KMS-11 (cell line): Measurements from ENCODE around the gene ZBED1.

Experiments
- H2AFZ ChIP-seq: fragments of 200-600 bp; sonication (generic); 2 replicates; pipeline ENCODE4 v1.6.1; 2016; ENCODE audit warnings: antibody characterized with exemption, mixed run types, low read depth
- H3K27ac ChIP-seq: fragments of 200-600 bp; sonication (generic); 2 replicates; pipeline ENCODE4 v1.6.1; 2016; ENCODE audit warnings: mild to moderate bottlenecking, mixed run types
- H3K27me3 ChIP-seq: fragments of 200-600 bp; sonication (generic); 2 replicates; pipeline ENCODE4 v1.6.1; 2017; ENCODE audit warnings: mild to moderate bottlenecking, low read depth, mixed run types, moderate library complexity; ENCODE audit not compliant: insufficient read depth
- H3K36me3 ChIP-seq: fragments of 200-600 bp; sonication (generic); 2 replicates; pipeline ENCODE4 v1.6.1; 2017; ENCODE audit warnings: mild to moderate bottlenecking, mixed run types; ENCODE audit not compliant: insufficient read depth
- H3K4me1 ChIP-seq: fragments of 200-600 bp; sonication (generic); 2 replicates; pipeline ENCODE4 v1.6.1; 2016; ENCODE audit warnings: mild to moderate bottlenecking, low read depth, mixed run types; ENCODE audit not compliant: poor library complexity, severe bottlenecking
- H3K4me2 ChIP-seq: fragments of 200-600 bp; sonication (generic); 2 replicates; pipeline ENCODE4 v1.7.0; 2016; ENCODE audit warnings: mild to moderate bottlenecking, mixed run types
- H3K4me3 ChIP-seq: fragments of 200-600 bp; sonication (generic); IDR thresholded peaks from 2 replicates; pipeline ENCODE4 v1.6.1; 2017; ENCODE audit warnings: low read depth, low read length, mixed read lengths; ENCODE audit not compliant: insufficient read depth
- H3K79me2 ChIP-seq: fragments of 200-600 bp; sonication (generic); 2 replicates; pipeline ENCODE4 v1.6.1; 2016; ENCODE audit warnings: low read depth, mixed run types; ENCODE audit not compliant: insufficient read depth
- H3K9ac ChIP-seq: fragments of 200-600 bp; sonication (generic); 2 replicates; pipeline ENCODE4 v1.6.1; 2016; ENCODE audit warnings: mild to moderate bottlenecking, mixed run types
- H4K20me1 ChIP-seq: fragments of 200-600 bp; sonication (generic); 2 replicates; pipeline ENCODE4 v1.6.1; 2016; ENCODE audit warnings: mild to moderate bottlenecking, mixed run types; ENCODE audit not compliant: insufficient read depth
- TF ChIP-seq, protein P1 (sequence below): fragments of 200-600 bp; sonication (generic); conservative IDR thresholded peaks from 2 replicates; pipeline ENCODE4 v1.6.1; 2017; ENCODE audit warnings: low read depth, mild to moderate bottlenecking, antibody characterized with exemption, low read length, moderate library complexity, mixed read lengths

Gene ZBED1

DNA sequence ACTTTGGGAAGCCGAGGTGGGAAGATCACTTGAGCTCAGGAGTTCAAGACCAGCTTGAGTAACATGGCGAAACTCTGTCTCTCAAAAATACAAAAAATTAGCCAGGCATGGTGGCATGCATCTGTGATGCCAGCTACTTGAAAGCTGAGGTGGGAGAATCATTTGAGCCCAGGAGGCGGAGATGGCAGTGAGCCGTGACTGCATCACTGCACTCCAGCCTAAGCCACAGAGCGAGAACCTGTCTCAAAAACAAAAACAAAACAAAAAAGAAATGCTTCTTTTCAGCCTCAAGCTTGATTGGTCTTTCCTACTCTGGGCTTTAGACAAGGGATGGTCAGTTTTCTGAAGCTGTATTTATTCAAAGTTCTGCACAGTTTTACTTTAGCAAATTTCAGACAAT, 15.8 kb upstream of the ZBED1 start:
- Histone ChIP-seq H4K20me1 (no peaks in the 10 kb centered on the region), H3K27ac (no peak overlapping the region), H3K27me3 (no peaks in the 10 kb centered on the region), H3K79me2 (no peaks in the 10 kb centered on the region), H3K4me3 (no peak overlapping the region), H3K4me1 (no peaks in the 10 kb centered on the region), H3K36me3 (no peaks in the 10 kb centered on the region), H3K4me2 (no peak overlapping the region), H3K9ac (no peak overlapping the region), H2AFZ (no peak overlapping the region)
- TF ChIP-seq, protein P1, sequence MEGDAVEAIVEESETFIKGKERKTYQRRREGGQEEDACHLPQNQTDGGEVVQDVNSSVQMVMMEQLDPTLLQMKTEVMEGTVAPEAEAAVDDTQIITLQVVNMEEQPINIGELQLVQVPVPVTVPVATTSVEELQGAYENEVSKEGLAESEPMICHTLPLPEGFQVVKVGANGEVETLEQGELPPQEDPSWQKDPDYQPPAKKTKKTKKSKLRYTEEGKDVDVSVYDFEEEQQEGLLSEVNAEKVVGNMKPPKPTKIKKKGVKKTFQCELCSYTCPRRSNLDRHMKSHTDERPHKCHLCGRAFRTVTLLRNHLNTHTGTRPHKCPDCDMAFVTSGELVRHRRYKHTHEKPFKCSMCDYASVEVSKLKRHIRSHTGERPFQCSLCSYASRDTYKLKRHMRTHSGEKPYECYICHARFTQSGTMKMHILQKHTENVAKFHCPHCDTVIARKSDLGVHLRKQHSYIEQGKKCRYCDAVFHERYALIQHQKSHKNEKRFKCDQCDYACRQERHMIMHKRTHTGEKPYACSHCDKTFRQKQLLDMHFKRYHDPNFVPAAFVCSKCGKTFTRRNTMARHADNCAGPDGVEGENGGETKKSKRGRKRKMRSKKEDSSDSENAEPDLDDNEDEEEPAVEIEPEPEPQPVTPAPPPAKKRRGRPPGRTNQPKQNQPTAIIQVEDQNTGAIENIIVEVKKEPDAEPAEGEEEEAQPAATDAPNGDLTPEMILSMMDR: no peak

DNA sequence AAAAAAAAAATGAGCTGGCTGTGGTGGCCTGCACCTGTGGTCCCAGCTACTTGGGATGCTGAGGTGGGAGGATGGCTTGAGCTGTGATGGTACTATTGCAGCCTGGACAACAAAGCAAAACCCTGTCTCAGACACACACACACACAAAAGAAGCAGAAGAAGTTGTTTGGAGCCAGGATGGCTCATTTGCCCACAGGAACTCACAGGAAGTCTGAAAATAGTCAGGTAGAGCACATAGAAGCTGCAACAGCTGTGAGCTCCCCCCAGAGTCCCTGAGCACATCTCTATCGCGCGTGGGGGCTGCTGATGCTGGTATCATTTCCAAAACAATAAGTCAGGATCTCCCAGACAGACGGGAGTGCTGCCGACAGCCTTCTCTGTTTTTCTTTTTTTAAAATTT, 13.4 kb upstream of the ZBED1 start:
- no peak overlapping the region for H2AFZ ChIP-seq
- TF ChIP-seq, protein P1: no peak
- H3K4me1 ChIP-seq: no peaks in the 10 kb centered on the region
- H4K20me1 ChIP-seq: no peaks in the 10 kb centered on the region
- no peaks in the 10 kb centered on the region for H3K36me3 ChIP-seq
- no peak overlapping the region for H3K9ac ChIP-seq
- H3K4me2 ChIP-seq: no peak overlapping the region
- no peaks in the 10 kb centered on the region for H3K79me2 ChIP-seq
- H3K27ac ChIP-seq: no peak overlapping the region
- H3K27me3 ChIP-seq: no peaks in the 10 kb centered on the region
- no peak overlapping the region for H3K4me3 ChIP-seq

DNA sequence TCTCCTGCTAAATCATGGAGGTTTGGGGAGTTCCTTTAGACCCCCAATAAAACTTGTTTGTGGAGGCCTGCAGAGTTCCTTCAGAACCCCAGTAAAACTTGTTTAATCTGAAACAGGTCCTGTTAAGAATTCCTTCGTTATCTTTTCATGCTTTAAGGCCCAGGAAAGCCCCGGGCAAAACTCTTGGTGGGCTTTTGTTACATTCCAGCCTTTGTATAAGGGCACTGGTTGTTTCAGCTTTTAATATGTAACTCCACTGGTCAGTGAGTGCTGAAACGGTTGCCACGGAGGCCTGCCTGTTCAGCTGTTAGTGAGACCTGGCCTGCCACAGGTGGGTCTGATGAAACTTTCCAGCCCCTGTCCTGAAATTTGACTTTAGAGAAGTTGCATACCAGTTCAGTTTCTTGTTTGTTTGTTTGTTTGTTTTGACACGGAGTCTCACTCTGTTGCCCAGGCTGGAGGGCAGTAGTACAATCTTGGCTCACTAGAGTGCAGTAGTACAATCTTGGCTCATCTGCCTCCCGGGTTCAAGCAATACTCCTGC, 12.4 kb upstream of the ZBED1 start:
- Histone ChIP-seq H3K4me3 (no peak overlapping the region), H3K36me3 (no peaks in the 10 kb centered on the region), H3K9ac (no peak overlapping the region), H3K27ac (no peak overlapping the region), H2AFZ (no peak overlapping the region), H3K27me3 (no peaks in the 10 kb centered on the region), H4K20me1 (no peaks in the 10 kb centered on the region), H3K79me2 (no peaks in the 10 kb centered on the region), H3K4me2 (no peak overlapping the region), H3K4me1 (no peaks in the 10 kb centered on the region)
- TF ChIP-seq, protein P1: no peak

DNA sequence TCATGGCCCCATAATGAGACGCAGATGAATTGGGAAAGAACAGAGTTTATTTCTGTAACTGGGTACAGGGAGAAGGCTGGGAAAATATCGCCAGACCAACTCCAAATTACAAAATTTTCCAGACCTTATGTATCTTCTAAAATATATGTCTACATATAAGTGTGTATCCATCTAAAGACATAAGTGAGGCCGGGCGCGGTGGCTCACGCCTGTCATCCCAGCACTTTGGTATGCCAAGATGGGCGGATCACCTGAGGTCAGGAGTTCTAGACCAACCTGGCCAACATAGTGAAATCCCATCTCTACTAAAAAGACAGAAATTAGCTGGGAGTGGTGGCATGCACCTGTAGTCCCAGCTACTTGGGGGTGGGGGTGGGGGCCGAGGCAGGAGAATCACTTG, 11.7 kb upstream of the ZBED1 start:
- Histone ChIP-seq H3K27me3 (no peaks in the 10 kb centered on the region), H3K36me3 (no peaks in the 10 kb centered on the region), H3K9ac (no peak overlapping the region), H2AFZ (no peak overlapping the region), H4K20me1 (no peaks in the 10 kb centered on the region), H3K27ac (no peak overlapping the region), H3K4me1 (no peaks in the 10 kb centered on the region), H3K79me2 (no peaks in the 10 kb centered on the region), H3K4me3 (no peak overlapping the region), H3K4me2 (no peak overlapping the region)
- TF ChIP-seq, protein P1: no peak
